NOMO-1 treated with DMSO at 0.1 percent for 48 hours (cell line): ENCODE data around the gene SLIT3.
"Not testable (repeated sequence)": the region's sequence is repeated elsewhere in the genome, so short reads cannot be mapped to it uniquely, and the experiment has no call there.

Experiments
- DNase-seq: peaks from one replicate; lab custom pipeline; 2025; ENCODE audit not compliant: unreplicated experiment; lab: John Stamatoyannopoulos, UW

Gene SLIT3

DNA sequence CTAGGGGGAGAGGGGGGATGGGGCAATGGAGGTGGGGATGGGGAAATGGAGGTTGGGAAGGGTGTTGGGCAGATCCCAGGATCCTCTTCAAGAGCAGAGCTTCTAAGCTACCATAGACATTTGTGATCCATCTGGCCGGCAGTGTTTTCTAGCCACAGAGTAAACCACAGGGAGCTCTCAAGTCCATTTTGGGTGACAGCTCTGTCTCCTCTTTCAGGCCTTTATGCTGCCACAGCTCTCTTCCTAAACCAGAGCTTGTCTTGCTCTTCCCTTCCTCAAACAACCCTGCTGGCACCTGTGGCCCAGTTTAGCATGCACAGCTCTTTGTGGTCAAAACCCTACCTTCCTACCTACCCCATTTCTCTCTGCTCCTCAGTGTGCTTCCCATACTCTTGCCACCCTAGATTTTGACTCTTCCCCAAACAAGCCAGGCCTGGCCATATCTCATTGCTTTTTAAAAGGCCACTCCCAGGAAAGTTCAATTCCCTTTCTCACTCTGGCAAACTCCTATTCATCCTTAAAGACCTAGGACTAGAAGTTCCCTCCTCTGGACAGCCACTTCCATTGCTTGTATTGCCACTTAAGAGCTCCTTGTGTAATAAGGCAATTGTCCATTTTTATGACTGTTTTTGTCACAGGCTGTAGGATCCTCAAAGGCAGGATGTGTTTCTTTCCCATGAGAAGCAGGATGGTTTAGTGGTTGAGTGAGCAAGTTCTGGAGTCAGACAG, 637.5 kb downstream of the SLIT3 start:
- no peak for DNase-seq

DNA sequence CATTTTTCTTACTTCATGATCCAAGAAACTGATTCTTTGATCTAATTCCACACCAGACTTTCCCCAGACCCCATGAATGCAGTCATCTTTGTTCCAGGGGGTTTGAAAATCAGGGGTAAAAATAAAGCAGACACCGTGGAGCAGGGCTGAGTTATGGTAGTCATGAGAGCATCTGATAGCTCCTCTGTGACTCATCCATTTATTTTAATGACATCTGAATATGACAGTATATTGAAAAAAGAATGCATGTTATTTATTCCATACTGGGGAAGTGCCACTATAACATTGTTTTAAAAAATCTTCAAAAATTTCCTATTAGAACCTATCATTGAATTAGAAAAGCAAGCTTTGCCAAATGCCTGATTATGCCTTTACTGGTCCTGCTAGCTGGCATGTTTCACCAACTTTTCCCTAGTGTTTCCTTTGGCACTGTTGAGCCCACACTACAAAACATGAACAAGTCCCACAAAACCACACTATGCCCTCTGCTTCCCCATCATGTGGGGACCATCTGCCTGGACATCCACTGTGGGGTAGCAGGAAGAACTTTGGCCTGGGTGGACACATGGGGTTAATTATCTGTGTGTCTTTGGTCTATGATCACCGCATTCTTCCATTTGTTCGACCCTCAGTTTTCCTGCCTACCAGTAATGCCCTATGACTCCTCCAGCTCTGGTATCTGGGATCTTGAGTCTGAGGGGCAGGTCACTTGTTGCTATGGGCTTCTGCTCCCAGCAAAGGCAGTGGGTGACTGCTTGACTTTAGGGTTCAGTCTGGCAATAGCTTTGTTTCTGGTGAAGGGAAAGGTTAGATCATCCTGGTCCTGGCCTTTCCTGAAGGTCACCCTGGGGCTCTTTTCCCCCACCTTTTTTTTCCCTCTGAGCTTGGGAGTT, 639.1 kb downstream of the SLIT3 start:
- DNase-seq: no peak

DNA sequence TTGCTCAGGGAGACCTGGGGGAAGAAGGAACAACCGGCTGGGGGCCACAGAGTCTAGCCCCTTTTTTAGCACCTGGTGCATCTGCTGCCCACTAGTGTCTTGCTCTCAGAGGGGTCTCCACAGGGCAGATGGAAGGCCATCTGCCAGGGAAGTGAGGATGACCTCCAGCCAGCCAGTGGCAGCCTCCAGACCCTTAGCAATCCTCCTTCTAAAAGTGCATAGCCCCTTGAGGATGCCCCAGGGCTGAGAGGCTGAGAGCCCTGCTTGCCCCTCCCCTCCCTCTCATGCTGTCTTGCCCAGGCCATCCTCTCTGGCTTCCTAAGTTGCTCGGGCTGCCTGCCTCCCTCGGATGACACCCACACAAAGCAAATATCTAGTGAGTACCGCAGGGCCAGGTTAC, 640.2 kb downstream of the SLIT3 start:
- DNase-seq: no peak

DNA sequence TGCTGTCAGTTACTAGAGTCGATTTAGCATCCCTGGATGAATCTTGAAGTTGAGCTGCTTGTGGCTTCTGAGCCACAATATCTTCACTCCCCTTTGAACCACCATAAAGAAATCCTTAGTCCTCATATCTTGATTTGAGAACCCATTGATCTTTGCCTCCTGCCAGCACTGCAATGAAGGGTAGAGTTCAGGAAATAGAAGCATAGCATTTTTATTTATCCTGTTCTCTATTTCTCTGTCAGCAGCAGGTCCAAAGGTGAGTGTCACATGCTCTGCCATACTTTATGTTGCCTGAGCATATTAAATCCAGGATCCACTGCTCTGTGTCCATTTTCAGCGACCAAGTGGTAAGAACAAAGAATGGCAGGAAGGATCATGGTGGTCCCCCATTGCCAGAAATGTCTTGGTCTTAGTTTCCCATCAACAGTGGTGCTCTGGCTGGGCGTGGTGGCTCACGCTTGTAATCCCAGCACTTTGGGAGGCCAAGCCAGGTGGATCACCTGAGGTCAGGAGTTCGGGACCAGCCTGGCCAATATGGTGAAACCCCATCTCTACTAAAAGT, 641.6 kb downstream of the SLIT3 start:
- no peak for DNase-seq

DNA sequence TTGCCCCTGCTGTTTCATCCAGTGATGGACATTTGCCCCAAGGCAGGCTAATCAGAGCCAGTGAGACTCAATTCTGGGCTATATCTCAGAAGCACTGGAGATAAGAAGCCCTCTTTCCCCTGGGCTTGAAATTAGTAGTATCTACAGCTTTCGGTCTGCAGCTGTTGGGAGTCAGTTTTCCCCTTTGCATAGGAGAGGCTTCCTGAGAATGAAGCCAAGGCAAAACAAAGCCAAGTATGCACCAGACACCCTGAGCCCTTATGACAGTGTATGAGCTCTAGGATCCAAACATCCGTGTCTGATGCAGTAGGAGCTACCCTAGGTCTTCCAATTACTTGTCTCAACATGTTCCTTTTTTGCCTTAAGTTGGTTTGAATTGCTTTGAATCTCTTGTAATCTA, 642.5 kb downstream of the SLIT3 start:
- DNase-seq: no peak

DNA sequence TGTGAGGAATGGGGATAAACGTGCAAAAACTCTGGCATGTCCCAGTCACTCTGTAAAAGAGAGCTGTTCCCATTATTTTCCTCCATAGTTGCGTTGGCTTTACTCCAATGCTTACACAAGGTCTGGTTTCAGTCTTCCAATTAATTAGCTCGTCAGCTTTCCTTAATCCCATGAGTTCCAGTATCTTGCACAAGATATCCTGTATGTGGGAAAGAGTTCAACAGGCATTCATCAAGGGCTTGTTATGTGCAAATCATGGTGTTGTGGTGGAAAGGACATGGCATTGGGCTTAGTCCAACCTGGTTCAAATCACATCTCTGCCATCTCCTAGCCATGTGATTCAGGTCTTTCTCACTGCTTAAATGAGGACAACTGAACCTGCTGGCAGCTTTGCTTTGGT, 644.3 kb downstream of the SLIT3 start:
- no peak for DNase-seq

DNA sequence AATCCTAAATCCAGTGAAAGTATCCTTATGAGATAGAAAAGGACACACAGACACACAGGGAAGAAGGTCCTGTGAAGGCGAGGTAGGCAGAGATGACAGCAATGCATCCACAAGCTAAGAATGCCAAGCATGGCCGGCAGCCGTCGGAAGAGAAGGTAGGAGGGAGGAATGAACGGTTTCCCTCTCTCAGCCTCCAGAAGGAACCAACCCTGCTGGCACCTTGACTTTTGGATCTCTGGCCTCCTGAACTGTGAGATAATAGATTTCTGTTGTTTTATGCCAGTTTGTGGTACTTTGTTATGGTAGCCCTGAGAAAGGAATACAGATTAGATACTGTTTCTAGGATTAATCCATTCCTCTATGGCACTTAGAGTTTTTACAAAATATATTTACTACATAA, 645.6 kb downstream of the SLIT3 start:
- no peak for DNase-seq

DNA sequence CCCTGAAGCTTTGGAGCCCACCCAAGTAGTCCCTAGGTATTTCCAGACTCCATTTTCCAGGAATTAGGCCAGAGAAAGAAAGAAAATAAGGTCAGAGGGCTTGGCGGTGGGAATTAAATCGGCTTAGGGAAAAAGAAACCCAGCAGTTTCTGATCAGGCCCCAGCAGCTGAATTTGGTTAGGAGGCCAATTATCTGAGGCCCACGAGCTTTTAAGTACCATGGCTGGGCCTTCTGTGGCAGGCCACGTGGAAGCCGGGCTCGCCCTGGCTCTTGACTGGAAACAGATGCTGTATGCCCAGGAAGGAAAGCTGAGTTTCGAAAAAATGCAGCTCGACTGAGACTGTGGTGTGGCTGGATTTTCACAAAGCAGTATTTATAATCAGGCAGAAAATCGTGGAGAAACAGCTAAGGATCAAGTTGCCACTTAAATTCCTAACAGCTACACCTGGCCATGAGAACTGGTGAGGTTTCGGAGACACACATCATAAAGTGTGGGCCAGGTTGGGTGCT, 646.7 kb downstream of the SLIT3 start:
- no peak for DNase-seq

DNA sequence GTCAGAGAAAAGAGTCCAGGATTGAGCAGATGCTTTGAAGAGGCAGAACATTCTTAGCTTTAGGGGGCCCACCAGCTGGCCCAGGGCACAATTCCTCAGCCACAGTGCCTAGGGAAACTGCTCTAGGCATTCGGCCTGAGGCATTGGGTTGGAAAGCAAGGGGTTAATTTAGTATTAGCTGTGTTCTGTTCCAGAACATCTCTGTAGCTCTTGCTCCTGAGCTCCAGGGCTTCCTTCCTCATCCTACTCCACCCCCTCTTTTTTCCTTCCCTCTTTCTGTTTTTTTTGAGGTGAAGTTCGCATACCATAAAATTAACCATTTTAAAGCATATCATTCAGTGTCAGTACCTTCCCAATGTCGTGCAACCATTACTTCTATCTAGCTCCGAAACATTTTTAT, 647.3 kb downstream of the SLIT3 start:
- DNase-seq: no peak

DNA sequence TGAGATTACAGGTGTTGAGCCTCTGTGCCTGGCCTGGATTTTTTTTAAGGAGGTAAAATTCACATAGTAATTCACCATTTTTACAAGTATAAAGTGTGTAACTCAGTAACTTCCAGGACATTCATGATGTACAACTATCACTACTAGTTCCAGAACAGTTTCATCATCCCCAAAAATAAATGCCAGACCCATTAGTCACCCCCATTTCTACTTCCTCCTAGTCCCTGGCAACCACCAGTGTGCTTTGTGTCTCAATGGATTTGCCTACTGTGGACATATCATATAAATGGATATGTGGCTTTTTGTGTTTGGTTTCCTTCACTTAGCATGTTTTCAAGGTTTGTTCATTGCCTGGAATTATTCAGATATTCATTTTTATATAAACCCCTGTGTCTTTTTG, 649.3 kb downstream of the SLIT3 start:
- DNase-seq: peak; percentile 45

DNA sequence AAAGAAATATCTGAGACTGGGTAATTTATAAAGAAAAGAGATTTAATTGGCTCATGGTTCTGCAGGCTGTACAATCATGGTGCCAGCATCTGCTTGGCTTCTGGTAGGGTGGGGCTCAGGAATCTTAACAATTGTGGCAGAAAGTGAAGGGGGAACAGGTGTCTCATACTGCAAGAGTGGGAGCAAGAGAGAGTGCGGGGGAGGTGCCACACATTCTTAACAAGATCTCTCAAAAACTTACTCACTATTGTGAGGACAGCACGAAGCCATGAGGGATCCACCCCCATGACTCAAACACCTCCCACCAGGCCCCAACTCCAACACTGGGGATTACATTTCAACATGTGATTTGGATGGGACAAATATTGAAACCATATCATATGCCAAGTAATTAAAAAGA, 651.6 kb downstream of the SLIT3 start:
- no peak for DNase-seq

DNA sequence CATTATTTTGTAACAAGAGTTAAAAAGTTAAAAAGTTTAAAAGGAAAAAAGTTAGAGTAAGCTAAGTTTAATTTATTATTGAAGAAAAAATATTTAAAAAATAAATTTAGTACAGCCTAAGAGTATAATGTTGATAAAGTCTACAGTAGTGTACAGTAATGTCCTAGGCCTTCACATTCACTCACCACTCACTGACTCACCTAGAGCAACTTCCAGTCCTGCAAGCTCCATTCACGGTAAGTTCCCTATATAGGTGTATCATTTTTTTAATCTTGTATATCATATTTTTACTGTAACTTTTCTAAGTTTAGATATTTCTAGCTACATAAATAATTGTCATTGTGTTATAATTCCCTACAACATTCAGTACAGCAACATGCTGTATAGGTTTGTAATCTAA, 652.4 kb downstream of the SLIT3 start:
- DNase-seq: no peak

DNA sequence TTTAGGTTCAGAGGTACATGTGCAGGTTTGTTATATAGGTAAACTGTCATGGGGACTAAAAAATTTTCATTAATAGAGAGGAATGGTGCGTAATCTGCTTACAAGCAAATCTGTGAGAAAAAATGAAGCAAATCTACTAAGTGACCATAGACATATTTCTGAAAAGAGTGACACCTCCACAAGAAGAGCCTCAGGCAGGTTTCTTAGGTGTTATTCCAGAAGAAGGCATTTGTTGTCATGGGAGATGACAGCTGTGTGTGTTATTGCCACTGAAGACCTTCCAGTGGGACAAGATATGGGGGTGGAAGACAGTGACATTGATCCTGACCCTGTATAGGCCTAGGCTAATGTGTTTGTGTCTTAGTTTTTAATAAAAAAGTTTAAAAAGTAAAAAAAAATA, 652.9 kb downstream of the SLIT3 start:
- DNase-seq: no peak

DNA sequence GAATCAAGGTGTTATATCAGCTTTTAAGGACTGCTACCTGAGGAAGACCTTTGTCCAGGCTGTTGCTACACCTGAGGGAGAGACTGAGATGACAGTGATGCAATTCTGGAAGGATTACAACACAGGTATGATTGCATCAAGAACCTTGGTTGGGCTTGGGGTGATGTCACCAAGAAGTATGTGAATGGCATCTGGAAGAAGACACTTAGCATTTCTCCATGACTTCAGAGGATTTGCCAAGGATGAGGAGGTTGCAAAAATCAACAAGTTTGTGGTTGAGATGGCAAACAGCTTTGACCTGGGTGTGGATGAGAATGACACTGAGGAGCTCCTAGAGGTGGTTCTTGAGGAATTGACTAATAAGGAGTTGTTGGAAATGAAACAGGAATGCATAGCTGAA, 653.9 kb downstream of the SLIT3 start:
- DNase-seq: no peak

DNA sequence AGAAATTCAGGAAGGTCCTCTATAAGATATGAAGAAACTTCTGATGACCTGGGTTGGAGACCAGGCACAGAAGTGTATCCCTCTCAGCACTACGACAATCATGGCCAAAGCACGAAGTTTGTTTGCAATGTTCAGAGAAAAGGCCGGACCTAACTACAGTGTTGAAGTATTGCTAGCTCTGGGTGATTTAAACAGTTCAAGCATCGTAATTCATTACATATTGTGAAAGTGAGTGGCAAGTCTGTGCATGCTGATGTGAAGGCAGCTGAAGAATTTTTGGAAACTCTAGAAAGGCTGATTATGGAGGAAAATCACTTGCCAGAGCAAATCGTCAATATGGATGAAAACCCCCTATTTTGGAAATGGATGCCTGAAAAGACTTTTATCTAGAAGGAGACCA, 654.6 kb downstream of the SLIT3 start:
- no peak for DNase-seq

DNA sequence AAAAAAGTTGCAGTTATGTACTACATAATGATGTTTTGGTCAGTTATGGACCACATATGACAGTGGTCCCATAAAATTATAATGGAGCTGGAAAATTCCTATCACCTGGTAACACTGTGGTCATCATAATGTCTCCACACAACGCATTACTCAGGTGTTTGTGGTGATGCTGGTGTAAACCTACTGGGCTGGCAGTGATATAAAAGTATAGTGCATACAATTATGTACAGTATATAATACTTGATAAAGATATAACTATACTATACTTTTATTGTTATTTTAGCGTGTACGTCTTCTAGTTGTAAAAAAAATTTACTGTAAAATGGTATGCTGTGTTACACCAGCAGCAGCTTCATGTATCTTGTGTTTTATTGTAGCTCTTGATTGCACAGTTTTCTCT, 655.7 kb downstream of the SLIT3 start:
- DNase-seq: no peak

DNA sequence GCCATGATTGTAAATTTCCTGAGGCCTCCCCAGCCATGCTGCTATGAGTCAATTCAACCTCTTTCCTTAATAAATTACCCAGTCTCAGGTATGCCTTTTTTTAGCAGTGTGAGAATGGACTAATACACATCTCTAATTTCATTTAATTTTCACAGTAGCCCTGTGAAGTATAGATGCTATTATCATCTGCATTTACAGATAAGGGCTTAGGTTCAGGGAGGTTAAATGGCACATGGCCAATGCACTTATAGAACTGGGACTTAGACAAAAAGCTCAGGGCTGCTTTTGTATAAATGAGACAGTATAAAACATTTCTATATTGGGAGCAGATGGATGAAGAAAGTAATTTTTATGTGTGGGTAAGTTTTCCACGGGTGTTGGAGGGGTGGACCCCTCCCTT, 658.9 kb downstream of the SLIT3 start:
- DNase-seq: no peak

DNA sequence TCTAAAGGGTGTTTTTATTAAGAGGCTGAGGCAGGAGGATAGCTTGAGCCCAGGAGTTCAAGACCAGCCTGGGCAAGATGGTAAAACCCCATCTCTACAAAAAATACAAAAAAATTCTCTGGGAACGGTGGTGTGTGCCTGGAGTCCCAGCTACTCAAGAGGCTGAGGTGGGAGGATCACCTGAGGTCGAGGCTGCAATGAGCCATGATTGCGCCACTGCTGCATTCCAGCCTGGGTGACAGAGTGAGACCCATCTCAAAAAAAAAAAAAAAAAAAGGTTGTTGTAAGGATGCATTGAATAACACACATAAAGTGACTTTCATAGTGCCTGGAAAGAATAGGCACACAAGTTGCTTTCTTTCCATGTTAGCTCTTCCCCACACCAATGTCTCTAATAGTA, 662.1 kb downstream of the SLIT3 start:
- DNase-seq: not testable (repeated sequence)

DNA sequence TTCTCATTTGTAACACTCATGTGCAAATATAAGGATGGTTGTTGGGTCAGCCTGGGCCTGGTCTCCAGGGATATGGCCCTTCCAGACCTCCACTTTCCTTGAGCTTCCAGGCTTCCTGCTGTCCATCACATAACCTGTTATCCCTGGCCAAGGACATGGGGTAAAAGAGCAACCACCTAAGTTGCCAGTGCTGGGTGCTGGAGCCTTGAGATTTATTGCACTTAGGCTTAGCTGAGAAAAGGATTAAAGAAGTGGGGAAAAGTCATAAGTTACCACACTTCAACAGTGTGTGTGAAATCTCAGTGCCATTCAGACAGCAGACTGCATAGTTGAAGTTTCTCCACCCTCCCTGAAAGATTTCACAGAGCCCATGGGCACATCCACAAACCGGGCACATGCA, 663.1 kb downstream of the SLIT3 start:
- DNase-seq: no peak

DNA sequence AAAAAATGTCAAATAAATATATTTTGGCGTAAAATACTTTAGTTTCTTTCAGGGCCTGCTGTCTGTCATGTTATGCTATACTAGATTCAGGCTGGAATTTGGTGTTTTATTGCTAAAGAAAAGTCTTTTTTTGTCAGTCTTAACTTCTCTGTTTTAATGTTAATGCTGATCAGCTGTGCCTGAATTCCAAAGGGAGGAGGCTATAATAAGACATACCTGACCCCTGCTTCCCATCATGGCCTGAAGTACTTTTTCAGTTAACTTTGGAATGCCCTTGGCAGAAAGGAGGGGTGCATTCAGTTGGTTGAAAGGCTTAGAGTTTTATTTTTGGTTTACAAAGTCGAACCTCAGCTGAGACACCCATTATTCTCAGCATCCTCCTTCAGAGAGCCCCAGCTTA, 663.7 kb downstream of the SLIT3 start:
- DNase-seq: no peak

DNA sequence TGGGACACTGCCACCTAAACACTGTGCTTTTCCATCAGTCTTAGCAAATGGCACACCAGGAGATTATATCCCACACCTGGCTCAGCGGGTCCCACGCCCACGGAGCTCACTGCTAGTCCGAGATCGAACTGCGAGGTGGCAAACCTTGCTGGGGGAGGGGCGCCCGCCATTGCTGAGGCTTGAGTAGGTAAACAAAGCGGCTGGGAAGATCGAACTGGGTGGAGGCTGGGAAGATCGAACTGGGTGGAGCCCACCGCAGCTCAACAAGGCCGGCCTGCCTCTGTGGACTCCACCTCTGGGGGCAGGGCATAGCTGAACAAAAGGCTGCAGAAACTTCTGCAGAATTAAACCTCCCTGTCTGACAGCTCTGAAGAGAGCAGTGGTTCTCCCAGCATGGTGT, 670.0 kb downstream of the SLIT3 start:
- not testable (repeated sequence) for DNase-seq

DNA sequence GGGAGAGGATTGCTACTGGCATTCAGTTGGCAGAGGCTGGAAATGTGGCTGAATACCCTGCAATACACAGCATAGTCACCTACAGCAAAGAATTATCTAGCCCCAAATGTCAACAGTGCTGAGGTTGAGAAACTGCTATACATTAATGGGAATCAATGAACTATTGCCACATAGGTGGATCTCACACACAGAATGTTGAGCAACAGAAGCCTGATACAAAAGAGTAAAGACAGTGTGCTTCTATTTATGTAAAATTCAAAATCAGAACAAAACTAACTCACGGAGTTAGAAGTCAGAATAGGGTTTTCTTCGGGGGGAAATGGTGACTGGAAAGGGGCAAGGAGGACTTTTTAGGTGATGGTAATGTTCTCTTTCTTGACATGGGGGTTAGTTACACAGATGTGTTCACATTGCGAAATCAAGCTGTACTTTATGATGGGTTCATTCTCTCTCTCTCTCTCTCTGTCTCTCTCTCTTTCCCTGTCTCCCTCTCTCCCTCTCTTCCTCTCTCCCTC, 676.0 kb downstream of the SLIT3 start:
- DNase-seq: peak; percentile 74
